ENCODE results near the gene PAEP.

- TF ChIP-seq POLR2AphosphoS5 (IDR thresholded peaks at IDR 0.05) (no peak), CTCF (IDR thresholded peaks at IDR 0.05) (no peak)
Observed at GRCh38 chr9:135579356-135579755, 17.8 kb downstream of the PAEP start.

Data from breast epithelium (tissue), 3 donors.